Measurements from ENCODE around the gene CFAP20. TPM values are rescaled to one million over a fixed set of nuclear protein-coding genes. Genes with fewer than 3 reads are reported as not detected.

CFAP20 gene
- polyA plus RNA-seq, 1 donor from 2014 or later: 210 TPM

DNA sequence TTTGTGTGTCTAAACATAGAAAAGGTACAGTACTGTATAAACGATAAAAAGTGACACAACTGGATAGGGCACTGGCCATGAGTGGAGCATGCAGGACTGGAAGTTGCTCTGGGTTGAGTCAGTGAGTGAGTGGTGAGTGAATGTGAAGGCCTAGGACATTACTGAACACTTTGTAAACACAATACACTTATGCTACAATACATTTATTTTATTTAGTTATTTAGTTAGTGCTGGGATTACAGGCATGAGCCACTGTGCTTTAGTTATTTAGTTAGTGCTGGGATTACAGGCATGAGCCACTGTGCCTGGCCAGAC, 4.6 kb downstream of the CFAP20 start:
- Histone ChIP-seq H3K79me2 (replicated peaks; ENCODE audit: insufficient read depth, low read length) (peaks cover 73% of the 10 kb centered on the region), H4K20me1 (ENCODE audit: insufficient read depth) (peaks cover 10% of the 10 kb centered on the region), H2AFZ (ENCODE audit: low read depth, low read length) (no peak overlapping the region), H3K27ac (ENCODE audit: low read length) (no peak overlapping the region), H3K9me2 (ENCODE audit: insufficient read depth, low read length) (no peaks in the 10 kb centered on the region), H3K9me3 (ENCODE audit: low read length) (no peaks in the 10 kb centered on the region), H3K4me3 (ENCODE audit: low read length) (no peak overlapping the region), H3K27me3 (ENCODE audit: insufficient read depth, low read depth, low read length) (no peaks in the 10 kb centered on the region), H3F3A (ENCODE audit: insufficient read depth, low read length, poor library complexity, severe bottlenecking) (peaks cover 10% of the 10 kb centered on the region), H3K4me2 (ENCODE audit: low read length) (no peak overlapping the region), H3K36me3 (ENCODE audit: insufficient read depth, low read length) (no peaks in the 10 kb centered on the region), H3K9ac (ENCODE audit: low read length) (no peak overlapping the region)
- no peak for TF ChIP-seq POLR2AphosphoS5 (IDR thresholded peaks at IDR 0.05)
- TF ChIP-seq, protein P1, sequence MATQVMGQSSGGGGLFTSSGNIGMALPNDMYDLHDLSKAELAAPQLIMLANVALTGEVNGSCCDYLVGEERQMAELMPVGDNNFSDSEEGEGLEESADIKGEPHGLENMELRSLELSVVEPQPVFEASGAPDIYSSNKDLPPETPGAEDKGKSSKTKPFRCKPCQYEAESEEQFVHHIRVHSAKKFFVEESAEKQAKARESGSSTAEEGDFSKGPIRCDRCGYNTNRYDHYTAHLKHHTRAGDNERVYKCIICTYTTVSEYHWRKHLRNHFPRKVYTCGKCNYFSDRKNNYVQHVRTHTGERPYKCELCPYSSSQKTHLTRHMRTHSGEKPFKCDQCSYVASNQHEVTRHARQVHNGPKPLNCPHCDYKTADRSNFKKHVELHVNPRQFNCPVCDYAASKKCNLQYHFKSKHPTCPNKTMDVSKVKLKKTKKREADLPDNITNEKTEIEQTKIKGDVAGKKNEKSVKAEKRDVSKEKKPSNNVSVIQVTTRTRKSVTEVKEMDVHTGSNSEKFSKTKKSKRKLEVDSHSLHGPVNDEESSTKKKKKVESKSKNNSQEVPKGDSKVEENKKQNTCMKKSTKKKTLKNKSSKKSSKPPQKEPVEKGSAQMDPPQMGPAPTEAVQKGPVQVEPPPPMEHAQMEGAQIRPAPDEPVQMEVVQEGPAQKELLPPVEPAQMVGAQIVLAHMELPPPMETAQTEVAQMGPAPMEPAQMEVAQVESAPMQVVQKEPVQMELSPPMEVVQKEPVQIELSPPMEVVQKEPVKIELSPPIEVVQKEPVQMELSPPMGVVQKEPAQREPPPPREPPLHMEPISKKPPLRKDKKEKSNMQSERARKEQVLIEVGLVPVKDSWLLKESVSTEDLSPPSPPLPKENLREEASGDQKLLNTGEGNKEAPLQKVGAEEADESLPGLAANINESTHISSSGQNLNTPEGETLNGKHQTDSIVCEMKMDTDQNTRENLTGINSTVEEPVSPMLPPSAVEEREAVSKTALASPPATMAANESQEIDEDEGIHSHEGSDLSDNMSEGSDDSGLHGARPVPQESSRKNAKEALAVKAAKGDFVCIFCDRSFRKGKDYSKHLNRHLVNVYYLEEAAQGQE (IDR thresholded peaks at IDR 0.05; ENCODE audit: borderline replicate concordance): no peak
- no peak for TF ChIP-seq SMC3 (conservative IDR thresholded peaks at IDR 0.05; ENCODE audit: poor library complexity)
- no peak for TF ChIP-seq MXI1 (conservative IDR thresholded peaks at IDR 0.05; ENCODE audit: poor library complexity, severe bottlenecking)
- TF ChIP-seq RAD21 (conservative IDR thresholded peaks at IDR 0.05): no peak
- no peak for TF ChIP-seq EP300 (conservative IDR thresholded peaks at IDR 0.05; ENCODE audit: poor library complexity, severe bottlenecking)

GRCh38 chr16:58123896-58124600, 5.1 kb downstream of the CFAP20 start:
- H2AFZ ChIP-seq (ENCODE audit: low read depth, low read length): no peak overlapping the region
- H3F3A ChIP-seq (ENCODE audit: insufficient read depth, low read length, poor library complexity, severe bottlenecking): peaks cover 10% of the 10 kb centered on the region
- TF ChIP-seq EZH2 (IDR thresholded peaks at IDR 0.05; ENCODE audit: borderline replicate concordance, insufficient read depth, low read length, poor library complexity, severe bottlenecking) (no peak), MXI1 (conservative IDR thresholded peaks at IDR 0.05; ENCODE audit: poor library complexity, severe bottlenecking) (no peak), SMC3 (conservative IDR thresholded peaks at IDR 0.05; ENCODE audit: poor library complexity) (no peak), TAF1 (IDR thresholded peaks at IDR 0.05; ENCODE audit: low read depth) (no peak), CTCF (IDR thresholded peaks at IDR 0.05; ENCODE audit: poor library complexity, severe bottlenecking) (no peak), EP300 (conservative IDR thresholded peaks at IDR 0.05; ENCODE audit: poor library complexity, severe bottlenecking) (no peak), POLR2AphosphoS5 (IDR thresholded peaks at IDR 0.05) (no peak), RAD21 (conservative IDR thresholded peaks at IDR 0.05) (no peak)
- TF ChIP-seq, protein P1 (IDR thresholded peaks at IDR 0.05; ENCODE audit: borderline replicate concordance): no peak
- no peak overlapping the region for H3K4me2 ChIP-seq (ENCODE audit: low read length)
- H3K27ac ChIP-seq (ENCODE audit: low read length): no peak overlapping the region
- no peak overlapping the region for H3K9ac ChIP-seq (ENCODE audit: low read length)
- H3K9me2 ChIP-seq (ENCODE audit: insufficient read depth, low read length): no peaks in the 10 kb centered on the region
- H3K27me3 ChIP-seq (ENCODE audit: insufficient read depth, low read depth, low read length): no peaks in the 10 kb centered on the region
- H3K79me2 ChIP-seq (replicated peaks; ENCODE audit: insufficient read depth, low read length): peaks cover 77% of the 10 kb centered on the region
- H4K20me1 ChIP-seq (ENCODE audit: insufficient read depth): peaks cover 10% of the 10 kb centered on the region
- H3K36me3 ChIP-seq (ENCODE audit: insufficient read depth, low read length): no peaks in the 10 kb centered on the region
- H3K4me3 ChIP-seq (ENCODE audit: low read length): no peak overlapping the region
- H3K9me3 ChIP-seq (ENCODE audit: low read length): no peaks in the 10 kb centered on the region
